Peyer's patch (tissue), 4 donors: ENCODE data around the gene NRG3. TPM values are rescaled to one million over a fixed set of nuclear protein-coding genes. Genes with fewer than 3 reads are reported as not detected.

ENCODE experiments used
- DNase-seq, 3 donors: peaks; one replicate each; pipeline ENCODE4 v3.0.0-alpha.2; 2017 to 2019
- H3K27ac ChIP-seq, 4 donors: fragments of 200-600 bp; sonication (generic); one replicate each; pipeline ENCODE4 v1.5.1; 2016 to 2019
- H3K27me3 ChIP-seq, 2 donors: fragments of 200-600 bp; sonication (generic); one replicate each; pipeline ENCODE4 v1.5.1; 2019
- H3K36me3 ChIP-seq, 3 donors: fragments of 200-600 bp; sonication (generic); one replicate each; pipeline ENCODE4 v1.5.1; 2016 to 2019
- H3K4me1 ChIP-seq, 4 donors: fragments of 200-600 bp; sonication (generic); one replicate each; pipeline ENCODE4 v1.5.1; 2016 to 2019
- H3K4me3 ChIP-seq, 4 donors: fragments of 200-600 bp; sonication (generic); 1 replicate in 3 of 4; 2 replicates in 1 of 4; pipeline ENCODE4 v1.5.1; 2016 to 2019; ENCODE audit warnings: mild to moderate bottlenecking in 1 of 4
- H3K9me3 ChIP-seq, 4 donors: fragments of 200-600 bp; sonication (generic); one replicate each; pipeline ENCODE4 v1.5.1; 2016 to 2019; ENCODE audit warnings: mild to moderate bottlenecking in 1 of 4
- CTCF ChIP-seq, 6 experiments: fragments of 450-650 bp in 4 of 6; fragments of 200-600 bp in 2 of 6; sonication (generic) in 1 of 6; IDR thresholded peaks; one replicate each; pipeline ENCODE4 v1.5.1; 2017 to 2019; ENCODE audit warnings: antibody characterized with exemption in 6 of 6, mild to moderate bottlenecking in 3 of 6, moderate library complexity in 1 of 6
- POLR2A ChIP-seq, 2 donors: fragments of 450-650 bp; IDR thresholded peaks; one replicate each; pipeline ENCODE4 v1.5.1; 2017; ENCODE audit warnings: antibody characterized with exemption in 2 of 2, mild to moderate bottlenecking in 2 of 2, moderate library complexity in 2 of 2
- total RNA-seq, 4 donors: library from RNA; depleted of rRNA; stranded (reverse); fragments of >200 nt; gene quantifications; one replicate each; pipeline ENCODE4 v1.1.0, GENCODE V29; 2016

NRG3 gene
- total RNA-seq, 4 donors from 2014 or later, result not detected

- DNase-seq, result no peak
- Histone ChIP-seq H3K9me3 (no peaks in the 10 kb centered on the region), H3K27me3 (no peaks in the 10 kb centered on the region), H3K4me1 (no peaks in the 10 kb centered on the region), H3K4me3 (no peak overlapping the region), H3K27ac (no peak overlapping the region), H3K36me3 (no peaks in the 10 kb centered on the region)
- TF ChIP-seq CTCF (IDR thresholded peaks at IDR 0.05) (no peak), POLR2A (IDR thresholded peaks at IDR 0.05) (no peak)
Observed at GRCh38 chr10:82236084-82236731, 361.2 kb downstream of the NRG3 start.

DNA sequence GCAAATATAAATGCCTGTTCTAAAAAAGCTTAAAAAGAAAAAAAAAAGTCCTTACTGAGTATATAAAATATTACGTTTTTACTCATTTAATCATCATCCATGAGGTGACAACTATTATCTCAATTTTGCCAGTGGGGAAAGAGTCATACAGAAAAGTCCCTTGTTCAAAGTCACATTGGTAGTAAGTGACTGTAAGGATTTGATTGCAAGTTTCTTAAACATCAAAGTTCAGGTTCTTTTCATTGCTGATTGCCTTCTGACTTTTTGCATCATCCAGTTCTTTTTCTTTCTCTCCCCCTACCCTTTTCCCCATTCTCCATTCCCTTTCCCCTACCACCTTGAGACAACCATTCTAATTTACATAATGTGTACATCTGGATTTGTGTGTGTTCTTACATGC lies 363.3 kb downstream of the NRG3 start:
- TF ChIP-seq POLR2A (IDR thresholded peaks at IDR 0.05), result no peak
- no peak for TF ChIP-seq CTCF (IDR thresholded peaks at IDR 0.05)
- no peak overlapping the region for H3K27ac ChIP-seq
- DNase-seq, result no peak
- no peak overlapping the region for H3K4me3 ChIP-seq
- no peaks in the 10 kb centered on the region for H3K36me3 ChIP-seq
- H3K9me3 ChIP-seq, result no peaks in the 10 kb centered on the region
- no peaks in the 10 kb centered on the region for H3K4me1 ChIP-seq
- H3K27me3 ChIP-seq, result no peaks in the 10 kb centered on the region

GRCh38 chr10:82240408-82240807 lies 365.4 kb downstream of the NRG3 start:
- H3K27ac ChIP-seq, result no peak overlapping the region
- no peaks in the 10 kb centered on the region for H3K4me1 ChIP-seq
- no peaks in the 10 kb centered on the region for H3K27me3 ChIP-seq
- no peak overlapping the region for H3K4me3 ChIP-seq
- no peak for TF ChIP-seq CTCF (IDR thresholded peaks at IDR 0.05)
- TF ChIP-seq POLR2A (IDR thresholded peaks at IDR 0.05), result no peak
- DNase-seq, result no peak
- H3K36me3 ChIP-seq, result no peaks in the 10 kb centered on the region
- no peaks in the 10 kb centered on the region for H3K9me3 ChIP-seq

GRCh38 chr10:82242778-82243177 lies 367.8 kb downstream of the NRG3 start:
- no peaks in the 10 kb centered on the region for H3K9me3 ChIP-seq
- H3K4me1 ChIP-seq, result no peaks in the 10 kb centered on the region
- no peaks in the 10 kb centered on the region for H3K27me3 ChIP-seq
- H3K36me3 ChIP-seq, result no peaks in the 10 kb centered on the region
- TF ChIP-seq CTCF (IDR thresholded peaks at IDR 0.05), result no peak
- no peak for TF ChIP-seq POLR2A (IDR thresholded peaks at IDR 0.05)
- DNase-seq, result no peak
- H3K4me3 ChIP-seq, result no peak overlapping the region
- no peak overlapping the region for H3K27ac ChIP-seq

- no peaks in the 10 kb centered on the region for H3K9me3 ChIP-seq
- no peak overlapping the region for H3K4me3 ChIP-seq
- no peaks in the 10 kb centered on the region for H3K27me3 ChIP-seq
- no peak for DNase-seq
- H3K4me1 ChIP-seq, result no peaks in the 10 kb centered on the region
- TF ChIP-seq CTCF (IDR thresholded peaks at IDR 0.05) (no peak), POLR2A (IDR thresholded peaks at IDR 0.05) (no peak)
- no peaks in the 10 kb centered on the region for H3K36me3 ChIP-seq
- H3K27ac ChIP-seq, result no peak overlapping the region
Observed at GRCh38 chr10:82245157-82245556, 370.2 kb downstream of the NRG3 start.
